SHP77 (cell line): ENCODE data around the gene PLK1.
"Not testable (repeated sequence)": the region's sequence is repeated elsewhere in the genome, so short reads cannot be mapped to it uniquely, and the experiment has no call there.

Experiments
- DNase-seq, 2 experiments: peaks; one replicate each; lab custom pipeline; 2025; lab: John Stamatoyannopoulos, UW

Gene PLK1

DNA sequence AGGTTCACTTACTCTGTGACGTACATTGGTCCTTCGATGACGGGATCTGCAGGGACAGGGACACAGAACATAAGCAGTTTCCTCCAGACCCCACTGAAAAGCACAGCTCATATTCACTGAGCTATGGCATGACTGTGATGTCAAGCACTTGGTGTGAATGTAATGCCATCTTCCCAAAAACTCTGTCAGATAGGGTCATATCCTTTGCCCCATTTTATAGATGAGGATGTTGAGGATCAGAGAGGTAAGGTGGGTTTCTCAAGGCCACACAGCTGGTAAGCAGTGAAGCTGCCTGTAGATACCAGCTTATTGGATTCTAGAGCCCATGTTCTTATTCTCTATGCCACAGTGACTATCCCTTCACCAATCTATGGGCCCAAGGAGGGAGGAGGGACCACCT, 31.8 kb downstream of the PLK1 start:
- no peak for DNase-seq

DNA sequence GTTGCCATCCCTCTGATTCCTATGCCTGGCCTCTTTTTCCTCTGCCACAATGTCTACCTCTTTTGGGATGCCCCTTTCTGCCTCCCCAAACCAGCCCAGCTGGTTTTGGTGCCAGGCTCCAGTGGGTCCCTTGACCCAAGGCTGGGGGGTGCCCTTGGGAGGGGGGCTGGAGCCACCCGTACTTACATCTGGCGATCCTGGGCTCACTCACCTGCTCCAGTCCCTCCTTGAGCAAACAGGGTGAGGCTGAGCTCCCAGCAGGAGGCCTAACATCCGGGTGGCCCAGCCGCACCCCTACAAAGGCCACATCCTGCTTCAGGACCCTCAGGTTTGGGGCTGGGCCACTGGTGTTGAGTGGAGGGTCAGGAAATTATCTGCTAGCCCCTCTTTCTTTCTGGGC, 33.1 kb downstream of the PLK1 start:
- DNase-seq = no peak

DNA sequence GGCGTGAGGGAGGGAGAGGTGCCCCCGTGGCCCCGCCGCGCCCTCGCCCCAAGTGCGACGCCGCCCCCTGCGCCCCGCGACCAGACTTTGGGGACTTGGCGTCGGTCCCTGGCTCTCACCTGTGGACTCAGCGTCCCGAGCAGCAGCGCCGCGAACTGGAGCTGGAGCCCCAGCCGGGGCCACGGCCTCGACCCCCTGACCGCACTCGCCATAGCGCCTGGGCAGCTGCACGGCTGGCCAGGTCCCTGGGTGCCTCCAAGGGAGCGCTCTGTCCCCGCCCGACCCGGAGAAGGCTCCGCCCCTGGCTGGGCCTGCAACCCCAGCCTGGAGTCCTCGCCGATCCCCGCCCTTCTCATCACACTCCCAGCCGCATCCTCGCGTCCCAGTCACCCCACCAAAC, 34.3 kb downstream of the PLK1 start, which contains the start of gene ERN2:
Gene ERN2 (minus strand): TSS at position 247 of the 400 bp plus-strand sequence. CDS start 35 bp downstream, at position 212.
- no peak for DNase-seq

DNA sequence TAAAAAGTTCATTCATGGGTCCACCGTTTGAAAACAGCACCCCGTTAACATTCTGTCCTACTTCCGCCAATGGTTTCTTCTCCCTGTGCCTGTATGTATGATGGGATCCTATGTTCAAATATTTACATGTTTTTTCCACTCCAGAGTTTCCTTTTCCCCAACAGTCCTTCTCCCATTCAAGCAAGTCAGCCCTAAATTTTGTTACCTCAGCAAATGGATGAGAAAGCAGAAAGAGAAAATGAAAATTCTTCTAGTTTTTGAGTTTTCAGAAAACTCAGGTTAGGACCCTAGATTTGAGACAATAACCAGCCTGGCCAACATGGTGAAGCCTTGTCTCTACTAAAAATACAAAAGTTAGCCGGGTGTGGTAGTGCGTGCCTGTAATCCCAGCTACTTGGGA, 37.8 kb downstream of the PLK1 start:
- DNase-seq = no peak

DNA sequence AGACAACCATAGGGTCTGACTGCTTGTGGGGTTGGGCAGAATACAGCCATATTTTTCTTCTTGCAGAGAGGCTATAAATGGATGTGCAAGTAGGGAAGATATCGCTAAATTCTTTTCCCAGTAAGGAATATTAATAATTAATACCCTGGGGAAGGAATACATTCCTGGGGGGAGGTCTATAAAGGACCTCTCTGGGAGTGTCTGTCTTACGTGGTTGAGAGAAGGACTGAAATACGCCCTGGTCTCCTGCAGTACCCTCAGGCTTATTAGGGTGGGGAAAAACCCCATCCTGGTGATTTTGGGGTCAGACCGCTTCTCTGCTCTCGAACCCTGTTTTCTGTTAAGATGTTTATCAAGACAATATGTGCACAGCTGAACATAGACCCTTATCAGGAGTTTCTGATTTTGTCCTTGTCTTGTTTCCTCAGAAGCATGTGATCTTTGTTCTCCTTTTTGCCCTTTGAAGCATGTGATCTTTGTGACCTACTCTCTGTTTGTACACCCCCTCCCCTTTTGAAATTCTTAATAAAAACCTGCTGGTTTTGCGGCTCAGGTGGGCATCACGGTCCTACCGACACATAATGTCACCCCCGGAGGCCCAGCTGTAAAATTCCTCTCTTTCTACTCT, 44.0 kb downstream of the PLK1 start:
- DNase-seq = not testable (repeated sequence)

DNA sequence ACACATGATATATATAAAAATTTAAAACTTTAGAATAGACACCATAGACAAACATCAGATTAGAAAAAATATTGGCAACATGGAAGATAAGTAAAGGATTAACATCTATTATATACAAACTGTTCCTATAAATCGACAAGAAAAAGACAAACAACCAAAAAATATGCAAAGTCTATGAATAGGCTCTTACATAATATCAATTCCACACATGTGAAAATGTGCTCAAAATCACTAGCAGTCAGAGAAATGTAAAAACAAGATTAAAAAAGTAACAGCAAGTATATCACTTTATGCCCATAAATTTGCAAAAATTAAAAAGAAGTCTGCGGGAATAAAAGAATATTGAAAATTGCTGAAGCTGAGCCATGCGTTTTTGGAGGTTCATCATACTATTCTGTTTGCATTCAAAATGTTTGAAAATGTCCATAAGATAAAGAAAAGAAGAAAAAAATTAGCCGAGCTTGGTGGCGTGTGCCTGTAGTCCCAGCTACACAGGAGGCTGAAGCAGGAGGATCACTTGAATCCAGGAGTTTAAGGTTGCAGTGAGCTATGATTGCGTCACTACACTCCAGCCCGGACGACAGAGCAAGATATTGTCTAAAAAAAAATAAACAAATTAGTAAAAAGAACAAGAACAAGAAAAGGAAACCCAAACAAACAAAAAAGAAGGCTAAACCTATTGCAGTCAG, 45.6 kb downstream of the PLK1 start:
- no peak for DNase-seq

DNA sequence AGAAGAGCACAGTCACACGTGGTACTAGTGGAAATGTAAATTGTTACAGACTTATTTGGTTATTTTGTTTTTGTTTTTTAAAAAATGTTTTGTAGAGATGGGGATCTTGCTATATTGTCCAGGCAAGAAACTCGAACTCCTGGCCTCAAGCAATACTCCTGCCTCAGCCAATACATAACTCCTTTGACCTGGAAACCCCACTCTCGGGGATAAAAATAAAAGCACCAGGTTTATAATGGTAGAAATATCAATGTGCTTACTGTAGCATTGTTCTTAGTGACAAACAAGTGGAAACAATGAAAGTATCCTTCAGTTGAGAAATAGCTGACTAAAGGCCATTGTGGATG, 46.1 kb downstream of the PLK1 start:
- no peak for DNase-seq

DNA sequence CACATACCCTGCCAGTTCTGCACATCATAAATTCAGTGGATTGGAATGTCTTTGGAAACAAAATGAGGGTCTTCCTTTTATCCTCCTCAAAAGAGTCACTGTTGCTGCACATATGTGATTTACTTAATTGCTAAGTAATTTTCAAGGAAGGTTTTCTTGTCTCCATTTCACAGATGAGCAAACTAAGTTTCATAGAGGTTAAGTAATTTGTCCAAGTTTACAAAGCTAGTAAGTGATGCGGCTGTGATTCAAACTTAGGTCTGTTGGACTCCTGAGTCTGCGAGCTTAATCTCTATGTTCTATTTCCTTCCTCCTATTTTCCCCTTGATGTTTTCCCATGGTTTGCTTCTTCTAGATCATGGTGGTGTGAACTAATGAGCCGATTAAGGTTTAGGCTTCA, 48.0 kb downstream of the PLK1 start:
- DNase-seq = no peak

DNA sequence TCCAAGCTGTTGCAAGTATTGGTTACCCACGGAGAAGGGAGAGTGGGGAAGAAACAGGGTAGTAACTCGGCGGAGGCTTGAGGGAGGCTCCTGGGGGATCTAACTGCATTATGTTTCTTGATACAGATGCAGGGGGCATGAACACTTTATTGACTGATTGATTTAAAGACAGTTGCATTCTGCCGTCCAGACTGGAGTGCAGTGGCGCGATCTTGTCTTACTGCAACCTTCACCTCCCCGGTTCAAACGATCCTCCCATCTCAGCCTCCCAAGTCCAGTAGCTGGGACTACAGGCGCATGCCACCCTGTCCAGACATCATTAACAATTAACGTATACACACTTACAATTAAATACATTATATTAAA, 49.4 kb downstream of the PLK1 start:
- DNase-seq = no peak

DNA sequence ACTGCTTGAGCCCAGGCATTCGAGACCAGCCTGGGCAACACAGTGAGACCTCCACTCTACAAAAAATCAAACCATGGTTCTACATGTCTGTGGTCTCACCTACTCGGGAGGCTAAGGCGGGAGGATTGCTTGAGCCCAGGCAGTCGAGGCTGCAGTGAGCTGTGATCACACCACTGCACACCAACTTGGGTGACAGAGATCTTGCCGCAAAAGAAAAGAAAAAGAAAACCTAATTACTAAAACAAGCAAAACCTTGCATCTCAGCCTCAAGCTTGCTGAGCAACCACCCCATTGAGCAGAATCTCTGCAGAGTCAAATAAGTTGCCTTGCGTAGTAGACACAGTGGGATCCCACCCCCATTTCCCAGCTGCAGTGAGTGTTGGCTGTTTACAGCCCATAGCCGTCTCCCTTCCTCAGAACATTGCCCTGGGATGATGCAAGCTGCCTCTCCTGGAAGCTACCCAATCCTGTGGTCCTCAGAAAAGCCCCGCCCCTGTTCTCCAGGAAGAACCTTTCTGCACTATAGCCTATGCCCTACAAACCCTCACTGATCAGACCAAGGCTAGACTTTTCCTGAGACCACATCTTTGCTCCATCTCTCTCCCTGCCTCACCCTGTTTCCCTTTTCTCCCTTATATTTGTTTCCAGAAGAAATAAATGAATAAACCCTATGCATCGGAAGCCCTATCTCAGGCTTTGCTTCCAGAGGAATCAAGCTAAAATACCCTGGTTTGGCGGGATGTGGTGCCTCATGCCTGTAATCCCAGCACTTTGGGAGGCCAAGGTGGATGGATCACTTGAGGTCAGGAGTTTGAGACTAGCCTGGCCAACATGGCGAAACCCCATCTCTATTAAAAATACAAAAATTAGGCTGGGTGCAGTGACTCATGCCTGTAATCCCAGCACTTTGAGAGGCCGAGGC, 51.1 kb downstream of the PLK1 start:
- DNase-seq = no peak

DNA sequence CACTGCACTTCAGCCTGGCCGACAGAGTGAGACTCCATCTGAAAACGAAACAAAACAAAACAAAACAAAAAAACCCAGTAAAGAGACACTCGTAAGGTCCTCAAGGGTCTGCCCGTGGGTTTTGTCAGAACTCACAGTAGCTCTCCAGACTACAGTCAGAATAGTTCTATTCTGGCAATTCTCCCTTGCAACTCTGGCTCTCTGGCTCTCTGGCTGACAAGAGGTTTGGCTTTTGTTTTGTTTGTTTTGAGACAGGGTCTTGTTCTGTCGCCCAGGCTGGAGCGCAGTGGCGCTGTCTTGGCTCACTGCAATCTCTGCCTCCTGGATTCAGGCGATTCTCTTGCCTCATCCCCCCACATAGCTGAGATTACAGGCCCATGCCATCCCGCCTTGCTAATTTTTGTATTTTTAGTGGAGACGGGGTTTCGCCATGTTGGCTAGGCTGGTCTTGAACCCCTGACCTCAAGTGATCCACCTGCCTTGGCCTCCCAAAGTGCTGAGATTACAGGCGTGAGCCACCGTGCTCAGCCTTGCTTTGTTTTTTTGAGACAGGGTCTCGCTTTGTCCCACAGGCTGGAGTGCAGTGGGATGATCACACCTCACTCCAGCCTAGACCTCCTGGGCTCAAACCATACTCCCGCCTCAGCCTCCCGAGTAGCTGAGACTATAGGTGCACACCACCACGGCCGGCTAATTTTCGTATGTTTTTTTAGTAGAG, 55.6 kb downstream of the PLK1 start:
- no peak for DNase-seq

DNA sequence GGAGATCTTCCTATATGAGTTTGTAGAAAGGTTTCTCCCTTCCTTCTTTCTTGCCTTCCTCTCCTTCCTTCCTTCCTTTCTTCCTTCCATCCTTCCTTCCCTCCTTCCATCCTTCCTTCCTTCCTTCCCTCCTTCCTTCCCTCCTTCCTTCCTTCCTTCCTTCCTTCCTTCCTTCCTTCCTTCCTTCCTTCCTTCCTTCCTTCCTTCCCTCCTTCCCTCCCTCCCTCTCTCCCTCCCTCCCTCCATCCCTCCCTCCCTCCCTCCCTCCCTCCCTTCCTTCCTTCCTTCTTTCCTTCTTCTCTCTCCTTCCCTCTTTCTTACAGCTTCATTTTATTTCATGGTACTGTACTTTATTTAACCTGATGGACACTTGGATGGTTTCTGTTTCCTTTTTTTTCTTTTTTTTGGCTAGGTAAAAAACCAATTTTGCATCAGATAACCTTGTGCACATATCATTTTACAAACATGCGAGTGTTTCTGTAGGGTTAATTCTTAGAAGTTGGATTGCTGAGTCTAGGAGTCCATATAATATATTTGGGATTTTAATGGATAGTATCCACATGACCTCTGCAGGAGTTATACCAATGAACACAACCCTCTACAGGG, 58.8 kb downstream of the PLK1 start:
- DNase-seq = not testable (repeated sequence)

DNA sequence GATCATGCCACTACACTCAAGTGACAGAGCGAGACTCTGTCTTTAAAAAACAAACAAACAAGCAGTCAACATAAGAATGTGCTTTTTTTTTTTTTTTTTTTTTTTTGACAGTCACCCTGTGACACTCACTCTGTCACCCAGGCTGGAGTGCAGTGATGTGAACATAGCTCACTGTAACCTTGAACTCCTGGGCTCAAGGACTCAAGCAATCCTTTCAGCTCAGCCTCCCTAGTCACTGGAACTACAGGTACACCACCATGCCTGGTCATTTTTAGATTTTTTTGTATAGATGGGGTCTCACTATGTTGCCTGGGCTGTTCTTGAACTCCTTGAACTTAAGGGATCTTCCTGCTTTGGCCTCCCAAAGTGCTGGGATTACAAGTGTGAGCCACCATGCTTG, 60.8 kb downstream of the PLK1 start:
- no peak for DNase-seq
